Fibroblast of mammary gland (primary cell): Measurements from ENCODE around the gene ENGASE.

Experiments used
- DNase-seq: peaks from one replicate; pipeline ENCODE4 v3.0.0-alpha.2; 2010; ENCODE audit warnings: low read depth
- H3K4me3 ChIP-seq: 2 replicates; pipeline ENCODE4 v1.5.1; 2011; ENCODE audit warnings: low read depth, mild to moderate bottlenecking, low read length, moderate library complexity; ENCODE audit not compliant: control insufficient read depth
- TF ChIP-seq, protein P1 (sequence below): conservative IDR thresholded peaks from 2 replicates; pipeline ENCODE4 v1.5.1; 2011; ENCODE audit warnings: low read depth, low read length, inconsistent platforms; ENCODE audit not compliant: control insufficient read depth, insufficient read depth

ENGASE gene

DNA sequence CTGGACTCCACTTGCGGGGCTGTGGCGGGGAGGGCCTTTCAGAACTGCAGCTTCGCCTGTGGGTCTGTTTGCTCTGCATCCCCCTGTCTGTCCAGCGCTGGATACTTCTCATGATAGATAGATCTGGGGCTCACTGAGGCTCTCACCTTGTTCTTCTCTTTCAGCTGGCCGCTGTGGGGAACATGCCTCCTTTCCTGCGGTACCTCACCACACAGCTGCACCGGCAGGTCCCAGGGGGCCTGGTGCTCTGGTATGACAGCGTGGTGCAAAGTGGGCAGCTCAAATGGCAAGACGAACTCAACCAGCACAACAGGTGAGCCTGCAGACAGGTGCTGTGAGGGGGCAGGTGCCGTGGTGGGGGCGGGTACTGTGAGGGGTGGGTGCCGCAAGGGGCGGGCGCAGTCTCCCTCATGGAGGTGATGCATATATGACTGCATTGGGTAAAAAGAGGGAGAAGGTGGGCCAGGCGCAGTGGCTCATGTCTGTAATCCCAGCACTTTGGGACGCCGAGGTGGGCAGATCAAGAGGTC lies 6.2 kb downstream of the ENGASE start:
- DNase-seq = no peak
- no peak overlapping the region for H3K4me3 ChIP-seq

DNA sequence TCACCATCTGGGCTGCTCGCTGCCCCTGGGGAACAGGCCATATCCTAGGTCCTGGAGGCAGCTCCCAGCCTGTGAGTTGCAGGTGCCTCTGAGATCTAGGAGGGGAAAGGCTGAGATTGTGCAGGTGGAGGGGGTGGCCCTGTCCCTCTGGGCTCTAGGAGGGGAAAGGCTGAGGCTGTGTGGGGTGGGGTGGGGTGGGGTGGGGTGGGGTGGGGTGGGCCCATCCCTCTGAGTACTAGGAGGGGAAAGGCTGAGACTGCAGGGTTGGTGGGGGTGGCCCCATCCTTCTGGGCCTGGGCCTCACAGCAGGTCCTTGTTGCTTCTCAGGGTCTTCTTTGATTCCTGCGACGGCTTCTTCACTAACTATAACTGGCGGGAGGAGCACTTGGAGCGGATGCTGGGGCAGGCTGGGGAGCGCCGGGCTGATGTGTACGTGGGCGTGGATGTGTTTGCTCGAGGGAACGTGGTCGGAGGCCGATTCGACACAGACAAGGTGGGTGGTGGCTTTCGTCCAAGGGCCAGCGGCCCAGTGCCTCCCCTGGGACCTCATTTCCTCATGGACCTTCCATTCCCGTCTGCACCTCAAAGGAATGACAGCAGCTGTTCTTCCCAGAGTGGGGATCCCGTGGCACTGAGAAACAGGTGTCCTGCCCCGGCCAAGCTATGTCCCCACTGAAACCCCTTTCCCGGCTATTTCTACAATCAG lies 7.1 kb downstream of the ENGASE start:
- DNase-seq = no peak
- TF ChIP-seq, protein P1, sequence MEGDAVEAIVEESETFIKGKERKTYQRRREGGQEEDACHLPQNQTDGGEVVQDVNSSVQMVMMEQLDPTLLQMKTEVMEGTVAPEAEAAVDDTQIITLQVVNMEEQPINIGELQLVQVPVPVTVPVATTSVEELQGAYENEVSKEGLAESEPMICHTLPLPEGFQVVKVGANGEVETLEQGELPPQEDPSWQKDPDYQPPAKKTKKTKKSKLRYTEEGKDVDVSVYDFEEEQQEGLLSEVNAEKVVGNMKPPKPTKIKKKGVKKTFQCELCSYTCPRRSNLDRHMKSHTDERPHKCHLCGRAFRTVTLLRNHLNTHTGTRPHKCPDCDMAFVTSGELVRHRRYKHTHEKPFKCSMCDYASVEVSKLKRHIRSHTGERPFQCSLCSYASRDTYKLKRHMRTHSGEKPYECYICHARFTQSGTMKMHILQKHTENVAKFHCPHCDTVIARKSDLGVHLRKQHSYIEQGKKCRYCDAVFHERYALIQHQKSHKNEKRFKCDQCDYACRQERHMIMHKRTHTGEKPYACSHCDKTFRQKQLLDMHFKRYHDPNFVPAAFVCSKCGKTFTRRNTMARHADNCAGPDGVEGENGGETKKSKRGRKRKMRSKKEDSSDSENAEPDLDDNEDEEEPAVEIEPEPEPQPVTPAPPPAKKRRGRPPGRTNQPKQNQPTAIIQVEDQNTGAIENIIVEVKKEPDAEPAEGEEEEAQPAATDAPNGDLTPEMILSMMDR = no peak
- no peak overlapping the region for H3K4me3 ChIP-seq

More for the DNA sequence above, 6.2 kb downstream of the ENGASE start:
- TF ChIP-seq, protein P1 = no peak

DNA sequence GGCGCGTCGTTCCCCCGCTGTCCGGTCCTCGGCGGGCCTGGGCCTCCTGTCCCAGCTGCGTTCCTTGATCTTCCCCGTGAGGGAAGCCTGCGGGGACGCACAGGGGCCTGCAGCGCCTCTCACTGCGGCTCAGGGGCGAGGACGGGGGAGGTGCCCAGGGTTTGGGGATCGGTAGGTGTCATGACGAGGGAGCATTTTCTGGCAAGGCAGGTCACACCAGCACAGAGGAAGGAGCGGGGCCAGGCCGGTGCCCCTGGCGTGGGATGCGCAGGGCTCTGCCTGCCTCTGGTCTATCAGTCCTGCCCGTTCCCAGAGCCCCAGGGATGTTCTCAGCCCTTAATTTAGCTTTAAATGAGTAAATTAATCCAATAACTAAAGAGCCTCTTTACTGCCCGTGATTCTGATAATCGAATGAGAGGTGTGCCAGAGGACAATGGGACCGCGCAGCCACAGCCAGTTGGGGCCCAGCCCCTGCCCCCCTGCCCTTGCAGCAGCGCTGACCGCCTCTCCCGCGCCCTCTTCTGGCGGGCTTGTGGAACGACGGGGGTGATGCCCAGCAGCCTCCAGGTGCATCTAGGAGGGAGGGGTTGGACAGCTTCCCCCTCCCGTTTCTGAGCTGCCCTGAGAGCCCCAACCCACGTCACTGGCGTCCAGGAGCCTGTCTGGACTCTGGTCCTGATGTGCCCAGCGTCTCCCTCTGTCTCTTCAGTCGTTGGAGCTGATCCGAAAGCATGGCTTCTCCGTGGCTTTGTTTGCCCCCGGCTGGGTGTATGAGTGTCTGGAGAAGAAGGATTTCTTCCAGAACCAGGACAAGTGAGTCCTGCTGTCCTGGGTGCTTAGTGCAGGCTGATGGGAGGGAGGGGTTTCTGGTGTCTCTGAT lies 7.9 kb downstream of the ENGASE start:
- DNase-seq = peak; percentile 20
- H3K4me3 ChIP-seq = no peak overlapping the region
- TF ChIP-seq, protein P1 = peak; percentile 71

DNA sequence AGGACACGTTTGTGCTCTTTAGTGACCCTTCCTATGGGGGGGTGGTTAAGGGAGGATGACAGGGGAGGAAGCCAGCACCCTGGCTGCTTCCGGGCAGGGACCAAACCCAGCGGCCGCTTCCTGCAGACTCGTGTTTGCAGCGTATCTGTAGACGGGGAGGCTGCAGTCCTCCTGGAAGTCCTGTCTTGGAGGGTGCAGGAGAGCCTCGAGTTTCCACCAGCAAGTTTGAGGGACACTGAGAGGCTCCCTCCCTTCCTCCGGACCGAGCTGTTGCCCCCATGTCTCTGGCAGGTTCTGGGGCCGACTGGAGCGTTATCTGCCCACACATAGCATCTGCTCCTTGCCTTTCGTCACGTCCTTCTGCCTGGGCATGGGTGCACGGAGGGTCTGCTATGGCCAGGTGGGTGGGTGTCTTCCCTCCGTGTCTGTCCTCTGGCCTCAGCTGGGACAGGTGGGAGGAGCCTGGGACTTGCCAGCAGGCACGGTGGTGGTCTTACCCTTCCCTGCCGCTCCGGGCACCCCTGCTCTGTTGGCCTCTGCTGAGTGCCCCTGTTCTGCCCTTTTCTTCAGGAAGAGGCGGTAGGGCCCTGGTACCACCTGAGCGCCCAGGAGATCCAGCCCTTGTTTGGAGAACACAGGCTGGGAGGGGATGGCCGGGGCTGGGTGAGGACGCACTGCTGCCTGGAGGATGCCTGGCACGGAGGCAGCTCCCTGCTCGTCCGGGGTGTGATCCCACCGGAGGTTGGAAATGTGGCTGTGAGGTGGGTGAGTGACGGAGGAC lies 8.8 kb downstream of the ENGASE start:
- no peak for DNase-seq
- no peak overlapping the region for H3K4me3 ChIP-seq
- TF ChIP-seq, protein P1 = no peak

DNA sequence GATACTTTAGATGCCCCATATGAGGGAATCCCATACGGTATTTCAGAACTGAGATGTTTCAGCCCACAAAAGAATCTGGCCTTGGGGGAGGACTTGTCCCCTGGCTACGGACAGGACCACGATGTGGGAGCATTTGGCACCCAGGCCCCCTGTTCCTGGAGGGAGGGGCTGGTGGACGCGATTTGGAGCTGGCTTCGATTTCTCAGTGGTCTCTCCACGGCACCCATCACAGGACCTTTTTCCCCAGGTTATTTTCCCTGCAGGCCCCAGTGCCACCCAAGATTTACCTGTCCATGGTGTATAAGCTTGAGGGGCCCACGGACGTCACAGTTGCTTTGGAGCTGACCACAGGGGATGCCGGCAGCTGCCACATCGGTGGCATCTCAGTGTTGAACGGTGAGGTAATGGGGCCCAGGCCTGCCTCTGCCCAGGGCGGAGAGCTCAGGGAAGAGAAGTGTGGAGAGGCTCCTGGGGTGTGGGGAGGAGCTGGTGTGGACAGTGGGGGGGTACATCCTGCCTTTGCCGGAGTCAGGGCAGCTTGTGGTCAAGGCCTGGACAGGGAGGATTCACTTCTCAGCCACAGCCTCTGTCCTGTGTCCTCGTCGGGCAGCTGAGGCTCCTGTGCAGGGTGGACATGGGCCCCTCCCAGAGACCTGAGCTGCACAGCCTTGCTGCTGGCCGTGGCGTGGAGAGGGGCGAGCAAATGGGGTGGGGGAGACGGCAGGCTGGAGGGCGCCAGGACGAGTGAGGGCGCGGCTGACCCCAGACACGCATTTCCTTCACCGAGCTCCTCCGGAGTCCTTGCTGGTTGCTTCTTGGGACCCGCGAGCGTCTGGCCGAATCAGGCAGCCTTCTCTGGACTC lies 9.9 kb downstream of the ENGASE start:
- DNase-seq = no peak
- no peak overlapping the region for H3K4me3 ChIP-seq
- TF ChIP-seq, protein P1 = no peak
